ENCODE measurements around the gene SHISAL1.

SHISAL1 gene

GRCh38 chr22:44342347-44342956, 29.7 kb upstream of the SHISAL1 start:
- H3K27ac ChIP-seq, result no peak overlapping the region
- no peak for TF ChIP-seq ZFX (IDR thresholded peaks at IDR 0.05; ENCODE audit: borderline replicate concordance)
- TF ChIP-seq CTCF (IDR thresholded peaks at IDR 0.05), result no peak

GRCh38 chr22:44341431-44342346, 28.9 kb upstream of the SHISAL1 start:
- no peak for TF ChIP-seq ZFX (IDR thresholded peaks at IDR 0.05; ENCODE audit: borderline replicate concordance)
- H3K27ac ChIP-seq, result no peak overlapping the region

- no peak overlapping the region for H3K27ac ChIP-seq
- no peak for TF ChIP-seq CTCF (IDR thresholded peaks at IDR 0.05)
- no peak for TF ChIP-seq ZFX (IDR thresholded peaks at IDR 0.05; ENCODE audit: borderline replicate concordance)
These were observed 27.8 kb upstream of the SHISAL1 start for GRCh38 chr22:44340271-44341239.

GRCh38 chr22:44338906-44339305, 26.2 kb upstream of the SHISAL1 start:
- H3K27ac ChIP-seq, result no peak overlapping the region
- TF ChIP-seq CTCF (IDR thresholded peaks at IDR 0.05) (no peak), ZFX (IDR thresholded peaks at IDR 0.05; ENCODE audit: borderline replicate concordance) (no peak)

- no peak overlapping the region for H3K27ac ChIP-seq
- no peak for TF ChIP-seq ZFX (IDR thresholded peaks at IDR 0.05; ENCODE audit: borderline replicate concordance)
- TF ChIP-seq CTCF (IDR thresholded peaks at IDR 0.05), result no peak
These were observed 25.5 kb upstream of the SHISAL1 start for GRCh38 chr22:44338177-44338810.

GRCh38 chr22:44337678-44338004, 24.9 kb upstream of the SHISAL1 start:
- TF ChIP-seq CTCF (IDR thresholded peaks at IDR 0.05), result no peak
- no peak for TF ChIP-seq ZFX (IDR thresholded peaks at IDR 0.05; ENCODE audit: borderline replicate concordance)
- no peak overlapping the region for H3K27ac ChIP-seq

Measured in 22Rv1 (cell line).